SU-DHL-6 (cell line): ENCODE data around the gene TRAPPC5.

Experiments
- EZH2phosphoT487 ChIP-seq: fragments of 200-600 bp; sonication (generic), shearing (Covaris generic); conservative IDR thresholded peaks from 2 replicates; pipeline ENCODE4 v1.6.1; 2018; ENCODE audit warnings: mild to moderate bottlenecking, antibody characterized with exemption, low read length, moderate library complexity, mixed read lengths
- TF ChIP-seq, protein P1 (sequence below): fragments of 200-600 bp; sonication (generic); IDR thresholded peaks from one replicate; pipeline ENCODE4 v1.5.1; 2017; ENCODE audit warnings: antibody characterized with exemption, mild to moderate bottlenecking, low read length, moderate library complexity; ENCODE audit not compliant: insufficient read depth, poor library complexity, severe bottlenecking

DNA sequence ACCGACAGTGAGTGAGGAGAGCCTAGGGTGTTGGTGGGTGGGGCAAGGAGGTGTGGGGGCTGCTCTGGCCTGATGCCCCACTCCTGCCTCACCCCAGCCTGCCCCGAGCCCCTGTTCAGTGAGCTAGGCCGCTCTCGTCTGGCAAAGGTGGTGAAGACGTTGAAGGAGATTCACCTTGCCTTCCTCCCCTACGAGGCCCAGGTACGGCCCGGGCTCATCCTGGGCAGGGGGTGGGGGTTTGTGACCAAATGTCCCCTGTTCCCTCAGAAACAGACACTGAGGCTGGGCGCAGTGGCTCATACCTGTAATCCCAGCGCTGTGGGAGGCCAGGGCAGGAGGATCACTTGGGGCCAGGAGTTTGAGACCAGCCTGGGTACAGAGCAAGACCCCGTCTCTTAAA is 39.8 kb upstream of the TRAPPC5 start:
- TF ChIP-seq, protein P1, sequence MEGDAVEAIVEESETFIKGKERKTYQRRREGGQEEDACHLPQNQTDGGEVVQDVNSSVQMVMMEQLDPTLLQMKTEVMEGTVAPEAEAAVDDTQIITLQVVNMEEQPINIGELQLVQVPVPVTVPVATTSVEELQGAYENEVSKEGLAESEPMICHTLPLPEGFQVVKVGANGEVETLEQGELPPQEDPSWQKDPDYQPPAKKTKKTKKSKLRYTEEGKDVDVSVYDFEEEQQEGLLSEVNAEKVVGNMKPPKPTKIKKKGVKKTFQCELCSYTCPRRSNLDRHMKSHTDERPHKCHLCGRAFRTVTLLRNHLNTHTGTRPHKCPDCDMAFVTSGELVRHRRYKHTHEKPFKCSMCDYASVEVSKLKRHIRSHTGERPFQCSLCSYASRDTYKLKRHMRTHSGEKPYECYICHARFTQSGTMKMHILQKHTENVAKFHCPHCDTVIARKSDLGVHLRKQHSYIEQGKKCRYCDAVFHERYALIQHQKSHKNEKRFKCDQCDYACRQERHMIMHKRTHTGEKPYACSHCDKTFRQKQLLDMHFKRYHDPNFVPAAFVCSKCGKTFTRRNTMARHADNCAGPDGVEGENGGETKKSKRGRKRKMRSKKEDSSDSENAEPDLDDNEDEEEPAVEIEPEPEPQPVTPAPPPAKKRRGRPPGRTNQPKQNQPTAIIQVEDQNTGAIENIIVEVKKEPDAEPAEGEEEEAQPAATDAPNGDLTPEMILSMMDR: no peak
- no peak for TF ChIP-seq EZH2phosphoT487
